KOPT-K1 (cell line): ENCODE data around the gene HSD17B3.

ENCODE experiments used
- H3K27ac ChIP-seq: fragments of 200-600 bp; sonication (generic); 2 replicates; pipeline ENCODE4 v1.5.1; 2016; ENCODE audit warnings: antibody characterized with exemption, mild to moderate bottlenecking, low read depth, low read length; ENCODE audit not compliant: poor library complexity, severe bottlenecking
- H3K36me3 ChIP-seq: fragments of 200-600 bp; sonication (generic); 2 replicates; pipeline ENCODE4 v1.5.1; 2017; ENCODE audit warnings: antibody characterized with exemption, mild to moderate bottlenecking, low read length, moderate library complexity; ENCODE audit not compliant: insufficient read depth
- H3K9me3 ChIP-seq: fragments of 200-600 bp; sonication (generic); 2 replicates; pipeline ENCODE4 v1.5.1; 2017; ENCODE audit warnings: antibody characterized with exemption, low read length, mild to moderate bottlenecking; ENCODE audit not compliant: insufficient read depth, poor library complexity, severe bottlenecking

The HSD17B3 gene

GRCh38 chr9:96232539-96233241 lies 69.3 kb downstream of the HSD17B3 start:
- Histone ChIP-seq H3K9me3 (no peaks in the 10 kb centered on the region), H3K27ac (no peak overlapping the region)

GRCh38 chr9:96232164-96232538 lies 69.8 kb downstream of the HSD17B3 start:
- H3K27ac ChIP-seq, result no peak overlapping the region
- no peaks in the 10 kb centered on the region for H3K36me3 ChIP-seq
- no peaks in the 10 kb centered on the region for H3K9me3 ChIP-seq

More at GRCh38 chr9:96232539-96233241, 69.3 kb downstream of the HSD17B3 start:
- no peaks in the 10 kb centered on the region for H3K36me3 ChIP-seq

GRCh38 chr9:96230002-96230401 lies 72.0 kb downstream of the HSD17B3 start:
- Histone ChIP-seq H3K27ac (no peak overlapping the region), H3K36me3 (no peaks in the 10 kb centered on the region), H3K9me3 (no peaks in the 10 kb centered on the region)

DNA sequence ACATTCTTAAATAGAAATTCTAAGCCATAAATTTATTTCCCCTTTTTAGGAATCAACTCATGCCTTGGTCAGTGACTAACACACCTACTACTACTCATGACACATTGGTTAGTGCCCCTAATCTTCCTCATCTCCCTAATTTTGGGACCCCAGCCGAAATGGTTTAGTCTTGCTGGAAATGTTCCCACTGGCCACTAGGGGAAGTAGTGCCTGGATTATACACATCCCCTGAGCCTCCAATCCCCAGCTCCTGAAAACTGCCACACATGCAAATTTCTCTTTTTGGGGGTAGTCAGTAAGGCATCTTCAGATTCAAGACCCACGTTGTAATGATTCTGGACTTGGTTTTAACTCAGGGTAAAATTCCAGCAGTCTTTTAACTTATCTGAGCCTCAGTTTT lies 79.8 kb downstream of the HSD17B3 start:
- Histone ChIP-seq H3K27ac (no peak overlapping the region), H3K9me3 (peaks cover 13% of the 10 kb centered on the region), H3K36me3 (no peaks in the 10 kb centered on the region)

- H3K36me3 ChIP-seq, result no peaks in the 10 kb centered on the region
- H3K9me3 ChIP-seq, result peaks cover 13% of the 10 kb centered on the region
- no peak overlapping the region for H3K27ac ChIP-seq
These were observed 82.1 kb downstream of the HSD17B3 start for GRCh38 chr9:96219900-96220257.

GRCh38 chr9:96219026-96219899 lies 82.7 kb downstream of the HSD17B3 start:
- Histone ChIP-seq H3K27ac (no peak overlapping the region), H3K36me3 (no peaks in the 10 kb centered on the region), H3K9me3 (peaks cover 9% of the 10 kb centered on the region)

- Histone ChIP-seq H3K36me3 (no peaks in the 10 kb centered on the region), H3K27ac (no peak overlapping the region)
These were observed 84.0 kb downstream of the HSD17B3 start for GRCh38 chr9:96217754-96218693.

GRCh38 chr9:96217294-96217707 lies 84.7 kb downstream of the HSD17B3 start:
- no peaks in the 10 kb centered on the region for H3K36me3 ChIP-seq
- H3K9me3 ChIP-seq, result no peaks in the 10 kb centered on the region
- no peak overlapping the region for H3K27ac ChIP-seq

More at GRCh38 chr9:96217754-96218693, 84.0 kb downstream of the HSD17B3 start:
- no peaks in the 10 kb centered on the region for H3K9me3 ChIP-seq

- Histone ChIP-seq H3K36me3 (no peaks in the 10 kb centered on the region), H3K27ac (no peak overlapping the region), H3K9me3 (no peaks in the 10 kb centered on the region)
These were observed 85.4 kb downstream of the HSD17B3 start for GRCh38 chr9:96216583-96216982.

DNA sequence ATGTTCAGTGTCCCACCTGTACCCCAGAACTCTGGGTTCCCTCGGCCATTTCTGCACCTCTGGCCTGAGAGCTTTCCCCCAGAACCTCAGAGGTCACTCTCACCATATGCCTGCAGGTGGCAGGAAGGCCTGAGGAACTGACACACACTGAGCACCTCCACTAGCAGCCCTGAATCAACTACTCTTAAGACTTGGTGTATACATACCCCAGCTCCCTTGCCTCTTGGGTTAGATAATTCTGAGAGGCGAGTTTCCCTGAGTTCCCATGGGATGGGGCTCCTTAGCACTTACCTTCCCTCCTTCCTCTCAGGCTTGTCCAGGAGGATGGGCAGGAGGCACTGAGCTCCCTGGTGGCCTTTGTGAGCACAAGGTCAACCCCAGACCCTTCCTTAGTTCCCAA lies 86.1 kb downstream of the HSD17B3 start:
- Histone ChIP-seq H3K9me3 (no peaks in the 10 kb centered on the region), H3K27ac (no peak overlapping the region), H3K36me3 (no peaks in the 10 kb centered on the region)

GRCh38 chr9:96214635-96215034 lies 87.3 kb downstream of the HSD17B3 start:
- Histone ChIP-seq H3K36me3 (no peaks in the 10 kb centered on the region), H3K9me3 (no peaks in the 10 kb centered on the region), H3K27ac (no peak overlapping the region)

DNA sequence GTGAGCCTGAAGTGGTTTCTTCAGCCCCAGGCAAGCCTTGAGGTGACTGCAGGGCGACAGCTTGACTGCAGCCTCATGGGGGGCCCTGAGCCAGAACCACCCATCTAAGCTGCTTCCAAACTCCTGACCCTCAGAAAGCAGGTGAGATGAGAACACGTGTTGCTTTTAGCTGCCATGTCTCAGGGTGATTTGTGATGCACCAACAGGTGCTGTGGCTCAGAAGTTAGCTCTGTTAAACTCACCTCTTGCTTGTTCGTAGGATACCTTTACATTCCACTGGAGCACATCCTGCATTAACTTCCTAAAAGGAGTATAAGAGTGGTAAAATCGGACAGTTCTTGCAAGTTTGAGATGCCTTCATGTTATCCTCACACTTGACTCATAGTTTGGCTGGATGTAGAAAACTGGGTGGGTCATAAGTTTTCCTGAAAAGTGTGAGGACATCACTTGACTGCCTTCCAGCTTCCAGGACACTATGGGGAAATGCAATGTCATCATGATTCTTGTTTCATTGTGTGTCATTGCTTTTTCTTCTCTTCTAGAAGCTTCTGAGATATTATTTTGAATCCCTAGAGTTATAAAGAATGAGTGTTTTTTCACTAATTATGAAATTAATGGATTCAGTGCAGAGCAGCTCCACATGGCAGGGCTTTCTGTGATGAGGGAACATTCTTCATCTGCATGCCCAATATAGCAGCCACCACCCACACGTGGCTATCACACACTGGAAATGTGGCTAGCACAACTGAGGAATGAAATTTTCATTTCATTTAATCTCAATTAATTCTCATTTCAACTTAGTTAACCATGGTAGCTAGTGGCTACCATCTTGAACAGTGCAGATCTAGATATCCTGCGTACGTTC lies 92.3 kb downstream of the HSD17B3 start:
- Histone ChIP-seq H3K36me3 (no peaks in the 10 kb centered on the region), H3K27ac (no peak overlapping the region)

DNA sequence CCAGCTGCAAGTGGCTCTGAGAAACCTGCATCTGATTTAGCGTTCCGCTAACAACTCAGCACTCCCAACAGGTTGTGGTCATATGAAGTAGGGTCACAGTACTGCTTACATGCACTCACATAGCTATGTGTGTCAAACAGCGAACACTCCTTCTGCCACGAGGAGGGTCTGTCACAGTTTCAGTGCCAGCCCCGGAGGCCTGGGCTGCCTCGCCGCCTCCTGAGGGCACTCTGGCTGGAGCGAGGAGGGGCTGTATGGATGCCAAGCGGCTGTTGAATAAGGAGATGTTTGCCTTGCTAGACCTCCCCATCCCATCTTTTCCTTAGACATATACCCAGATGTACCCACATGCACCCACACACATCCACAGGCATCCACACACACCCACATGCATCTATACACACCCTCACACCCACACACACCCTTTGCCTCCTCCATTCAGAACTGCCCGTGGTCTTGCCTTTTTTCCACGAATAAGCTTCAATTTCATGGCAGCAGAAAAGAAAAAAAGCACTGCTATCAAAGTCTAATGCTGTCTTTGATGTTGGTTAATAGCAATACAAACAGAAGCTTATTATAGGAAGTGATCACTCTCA lies 95.7 kb downstream of the HSD17B3 start:
- Histone ChIP-seq H3K9me3 (peaks cover 7% of the 10 kb centered on the region), H3K36me3 (no peaks in the 10 kb centered on the region), H3K27ac (no peak overlapping the region)

More for the DNA sequence above, 92.3 kb downstream of the HSD17B3 start:
- H3K9me3 ChIP-seq, result peaks cover 7% of the 10 kb centered on the region

DNA sequence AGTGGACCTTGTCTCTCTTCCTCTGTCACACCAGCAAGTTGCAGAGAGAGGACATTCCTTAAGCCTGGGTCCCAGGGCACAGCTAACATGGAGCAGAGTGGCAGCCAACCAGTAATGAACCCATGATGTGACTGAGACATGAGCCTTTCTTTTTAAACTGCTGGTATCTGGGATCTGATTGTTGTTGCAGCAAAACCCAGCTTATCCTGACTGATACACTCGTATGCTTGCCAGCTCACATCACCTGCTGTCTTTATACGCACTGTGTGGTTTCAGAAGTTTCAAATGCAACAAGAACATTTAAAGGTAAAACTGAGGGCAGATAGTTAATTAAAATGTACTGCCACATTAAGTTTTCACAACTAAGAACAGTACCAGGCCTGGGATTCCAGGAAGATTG lies 97.1 kb downstream of the HSD17B3 start:
- Histone ChIP-seq H3K27ac (no peak overlapping the region), H3K36me3 (no peaks in the 10 kb centered on the region), H3K9me3 (peaks cover 7% of the 10 kb centered on the region)
